Transverse colon (tissue), 4 donors: Measurements from ENCODE around the gene MED7. TPM values are rescaled to one million over a fixed set of nuclear protein-coding genes. Genes with fewer than 3 reads are reported as not detected.

Experiments
- DNase-seq: peaks from one replicate; pipeline ENCODE4 v3.0.0-alpha.2; 2019
- H3K27ac ChIP-seq, 4 donors: fragments of 200-600 bp; sonication (generic); 2 replicates each; pipeline ENCODE4 v1.5.1; 2016 to 2018; ENCODE audit warnings: inconsistent platforms in 4 of 4
- H3K27me3 ChIP-seq: fragments of 200-600 bp; sonication (generic); 2 replicates; pipeline ENCODE4 v1.5.1; 2017; ENCODE audit warnings: inconsistent platforms
- H3K36me3 ChIP-seq, 4 donors: fragments of 200-600 bp; sonication (generic); 2 replicates each; pipeline ENCODE4 v1.5.1; 2017 to 2019; ENCODE audit warnings: inconsistent platforms in 4 of 4
- H3K4me1 ChIP-seq, 4 donors: fragments of 200-600 bp; sonication (generic); 2 replicates each; pipeline ENCODE4 v1.5.1; 2017 to 2020; ENCODE audit warnings: inconsistent platforms in 4 of 4
- H3K4me3 ChIP-seq, 4 donors: fragments of 200-600 bp; sonication (generic); 1 replicate in 1 of 4; 2 replicates in 3 of 4; pipeline versions ENCODE4 v1.5.1 to v1.6.1; 2017 to 2019; ENCODE audit warnings: inconsistent platforms in 4 of 4
- H3K9me3 ChIP-seq, 2 donors: fragments of 200-600 bp; sonication (generic); 2 replicates each; pipeline ENCODE4 v1.5.1; 2017 to 2019; ENCODE audit warnings: inconsistent platforms in 2 of 2
- EP300 ChIP-seq: sonication (generic); formaldehyde crosslinking; IDR thresholded peaks from one replicate; pipeline ENCODE4 v1.6.1; 2017; ENCODE audit warnings: antibody characterized with exemption, low read depth
- POLR2A ChIP-seq: fragments of 450-650 bp; IDR thresholded peaks from one replicate; pipeline ENCODE4 v1.6.1; 2016; ENCODE audit warnings: antibody characterized with exemption, mild to moderate bottlenecking, moderate library complexity
- POLR2AphosphoS5 ChIP-seq, 3 donors: sonication (generic); formaldehyde crosslinking; IDR thresholded peaks; one replicate each; pipeline ENCODE4 v1.6.1; 2016; ENCODE audit warnings: antibody characterized with exemption in 3 of 3
- whole genome bisulfite sequencing, 2 donors: methylation state at CpG; one replicate each; pipeline ENCODE4 v1.1.5; 2018; ENCODE audit warnings: low coverage in 1 of 2; 5-methylcytosine and 5-hydroxymethylcytosine counted together
- in situ Hi-C, 4 donors: fragments of 200-750 bp; cut with MboI; loops; one replicate each; pipeline versions ENCODE4 v1.15.0 to v1.15.1; 2017; ENCODE audit warnings: low sequenced_read_pairs in 3 of 4, low pct_ligation_motif_present in 1 of 4, low pct_unique_long_range_greater_than_20kb in 1 of 4
- intact Hi-C: fragments of 100-400 bp; cut with DNase I; formaldehyde crosslinking; loops from one replicate; pipeline ENCODE4 v1.15.1; 2023; ENCODE audit warnings: low total_unique reads
- total RNA-seq, 4 donors: library from RNA; depleted of rRNA; stranded (reverse); fragments of >200 nt; gene quantifications; one replicate each; pipeline ENCODE4 v1.1.0, GENCODE V29; 2016
- TF ChIP-seq, protein P1 (sequence below), 5 experiments: fragments of 200-600 bp in 3 of 5; fragments of 450-650 bp in 2 of 5; sonication (generic) in 3 of 5; IDR thresholded peaks; 1 replicate in 2 of 5; 2 replicates in 3 of 5; pipeline ENCODE4 v1.5.1; 2016 to 2017; ENCODE audit warnings: antibody characterized with exemption in 5 of 5, inconsistent platforms in 3 of 5, mild to moderate bottlenecking in 2 of 5, moderate library complexity in 1 of 5

The MED7 gene
- total RNA-seq, 4 donors from 2014 or later, result 10.0 to 12.1 (median 11.0) TPM; not detected in 1

DNA sequence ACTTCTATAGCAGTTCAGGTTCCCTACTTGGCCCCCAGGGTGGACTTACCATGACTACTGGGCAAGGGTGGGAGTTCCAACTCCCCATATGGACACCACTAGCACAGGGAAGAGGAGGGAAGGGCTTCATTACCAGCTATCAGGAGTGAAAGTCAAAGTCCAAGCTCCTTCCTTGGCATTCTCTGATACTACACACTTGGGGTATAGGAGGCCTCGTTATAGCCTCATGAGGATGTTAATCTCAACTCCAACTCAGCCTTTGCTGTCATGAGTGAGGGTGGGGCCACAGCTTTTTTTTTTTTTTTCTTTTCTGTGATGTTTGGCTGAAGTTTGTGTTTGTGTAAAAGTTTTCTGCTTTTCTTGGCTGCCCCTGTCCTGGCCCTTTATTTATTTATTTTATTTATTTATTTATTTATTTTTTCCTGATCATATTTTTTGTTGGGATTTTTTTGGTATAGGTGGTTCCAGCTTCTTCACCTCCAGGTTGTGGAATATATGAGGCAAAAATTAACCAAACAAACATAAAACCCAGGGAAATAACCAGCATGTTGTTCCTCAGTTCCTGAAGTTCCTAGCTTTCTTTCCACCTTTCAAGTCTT is 14.7 kb upstream of the MED7 start:
- intact Hi-C loops (no loop called here), in situ Hi-C loops (loop anchor here in 1 of 4 donors (25.0 kb wide), 1 partner anchor 155 kb away; no protein-coding TSS in a partner anchor)

GRCh38 chr5:157155297-157155696 is 12.6 kb upstream of the MED7 start:
- in situ Hi-C loops, result loop anchor here in 1 of 4 donors (25.0 kb wide), 1 partner anchor 157 kb away; no protein-coding TSS in a partner anchor
- Histone ChIP-seq H3K9me3 (no peaks in the 10 kb centered on the region), H3K4me1 (no peaks in the 10 kb centered on the region), H3K4me3 (no peak overlapping the region), H3K36me3 (no peaks in the 10 kb centered on the region), H3K27me3 (no peaks in the 10 kb centered on the region), H3K27ac (no peak overlapping the region)
- 73 to 80% methylated on average over 3 of the region's 3 CpGs for WGBS, 2 donors
- intact Hi-C loops, result no loop called here
- DNase-seq, result no peak
- TF ChIP-seq EP300 (no peak), POLR2AphosphoS5 (IDR thresholded peaks at IDR 0.05) (no peak), POLR2A (no peak)
- TF ChIP-seq, protein P1, sequence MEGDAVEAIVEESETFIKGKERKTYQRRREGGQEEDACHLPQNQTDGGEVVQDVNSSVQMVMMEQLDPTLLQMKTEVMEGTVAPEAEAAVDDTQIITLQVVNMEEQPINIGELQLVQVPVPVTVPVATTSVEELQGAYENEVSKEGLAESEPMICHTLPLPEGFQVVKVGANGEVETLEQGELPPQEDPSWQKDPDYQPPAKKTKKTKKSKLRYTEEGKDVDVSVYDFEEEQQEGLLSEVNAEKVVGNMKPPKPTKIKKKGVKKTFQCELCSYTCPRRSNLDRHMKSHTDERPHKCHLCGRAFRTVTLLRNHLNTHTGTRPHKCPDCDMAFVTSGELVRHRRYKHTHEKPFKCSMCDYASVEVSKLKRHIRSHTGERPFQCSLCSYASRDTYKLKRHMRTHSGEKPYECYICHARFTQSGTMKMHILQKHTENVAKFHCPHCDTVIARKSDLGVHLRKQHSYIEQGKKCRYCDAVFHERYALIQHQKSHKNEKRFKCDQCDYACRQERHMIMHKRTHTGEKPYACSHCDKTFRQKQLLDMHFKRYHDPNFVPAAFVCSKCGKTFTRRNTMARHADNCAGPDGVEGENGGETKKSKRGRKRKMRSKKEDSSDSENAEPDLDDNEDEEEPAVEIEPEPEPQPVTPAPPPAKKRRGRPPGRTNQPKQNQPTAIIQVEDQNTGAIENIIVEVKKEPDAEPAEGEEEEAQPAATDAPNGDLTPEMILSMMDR (IDR thresholded peaks at IDR 0.05), result no peak

More for the DNA sequence above, 14.7 kb upstream of the MED7 start:
- 19% methylated on average over 1 of the region's 1 CpG; no CpG with 5 or more reads in 1 of the 2 donors for WGBS, 2 donors
- Histone ChIP-seq H3K27ac (no peak overlapping the region), H3K4me3 (no peak overlapping the region), H3K27me3 (no peaks in the 10 kb centered on the region), H3K9me3 (no peaks in the 10 kb centered on the region), H3K36me3 (no peaks in the 10 kb centered on the region), H3K4me1 (no peaks in the 10 kb centered on the region)
- TF ChIP-seq POLR2AphosphoS5 (IDR thresholded peaks at IDR 0.05) (no peak), EP300 (no peak), POLR2A (no peak)
- TF ChIP-seq, protein P1 (IDR thresholded peaks at IDR 0.05), result no peak
- DNase-seq, result no peak

- no peaks in the 10 kb centered on the region for H3K27me3 ChIP-seq
- no peaks in the 10 kb centered on the region for H3K36me3 ChIP-seq
- no peaks in the 10 kb centered on the region for H3K9me3 ChIP-seq
- WGBS, 2 donors, result 81 to 92% methylated on average over 2 to 3 of the region's 3 CpGs
- TF ChIP-seq EP300, result no peak
- TF ChIP-seq POLR2AphosphoS5 (IDR thresholded peaks at IDR 0.05), result no peak
- TF ChIP-seq, protein P1 (IDR thresholded peaks at IDR 0.05), result no peak
- TF ChIP-seq POLR2A, result no peak
- intact Hi-C loops (no loop called here), in situ Hi-C loops (loop anchor here in 1 of 4 donors (25.0 kb wide), 1 partner anchor 161 kb away; no protein-coding TSS in a partner anchor)
- no peaks in the 10 kb centered on the region for H3K4me1 ChIP-seq
- DNase-seq, result no peak
- no peak overlapping the region for H3K27ac ChIP-seq
- H3K4me3 ChIP-seq, result no peak overlapping the region
Observed at GRCh38 chr5:157150995-157151394, 8.3 kb upstream of the MED7 start.

GRCh38 chr5:157148734-157149615 is 6.3 kb upstream of the MED7 start:
- Histone ChIP-seq H3K4me1 (peaks cover 0 to 2% (median under 1%) of the 10 kb centered on the region in 4 donors), H3K27ac (no peak overlapping the region), H3K36me3 (no peaks in the 10 kb centered on the region), H3K27me3 (no peaks in the 10 kb centered on the region), H3K9me3 (no peaks in the 10 kb centered on the region), H3K4me3 (no peak overlapping the region)
- intact Hi-C loops, result no loop called here
- DNase-seq, result peak; percentile 72
- TF ChIP-seq, protein P1 (IDR thresholded peaks at IDR 0.05), result peak; percentile 75 to 89 (median 80)
- TF ChIP-seq POLR2AphosphoS5 (IDR thresholded peaks at IDR 0.05), result no peak
- in situ Hi-C loops, result loop anchor here in 1 of 4 donors (10.0 to 25.0 kb wide), 3 partner anchors 106 to 588 kb away; partner anchors contain the start of genes LSM11 and THG1L
- 70% methylated on average over 4 to 14 of the region's 14 CpGs for WGBS, 2 donors
